Upper lobe of left lung (tissue), 6 donors: ENCODE measurements around the gene PLCL2. TPM values are rescaled to one million over a fixed set of nuclear protein-coding genes. Genes with fewer than 3 reads are reported as not detected.
A peak's percentile ranks its signal among the peaks of the same experiment; 100 is the strongest.

ENCODE experiments used
- ATAC-seq, 2 donors: fragments of 200-7000 bp; cut with Tn5 transposase; one replicate each; pipeline ENCODE4 v1.9.1; 2022; ENCODE audit warnings: mild to moderate bottlenecking in 2 of 2, moderate library complexity in 2 of 2; ENCODE audit not compliant: low FRiP score in 2 of 2
- DNase-seq, 2 donors: peaks; one replicate each; pipeline ENCODE4 v3.0.0-alpha.2; 2019 to 2020
- H3K27ac ChIP-seq, 4 donors: fragments of 200-600 bp; sonication (generic); one replicate each; pipeline ENCODE4 v1.5.1; 2016 to 2019
- H3K27me3 ChIP-seq, 4 donors: fragments of 200-600 bp; sonication (generic); one replicate each; pipeline ENCODE4 v1.5.1; 2017 to 2019
- H3K36me3 ChIP-seq, 4 donors: fragments of 200-600 bp; sonication (generic); one replicate each; pipeline ENCODE4 v1.5.1; 2016 to 2019
- H3K4me1 ChIP-seq, 4 donors: fragments of 200-600 bp; sonication (generic); one replicate each; pipeline ENCODE4 v1.5.1; 2018 to 2019
- H3K4me3 ChIP-seq, 4 donors: fragments of 200-600 bp; sonication (generic); one replicate each; pipeline ENCODE4 v1.5.1; 2017 to 2019; ENCODE audit warnings: mild to moderate bottlenecking in 2 of 4, moderate library complexity in 1 of 4
- H3K9me3 ChIP-seq, 4 donors: fragments of 200-600 bp; sonication (generic); one replicate each; pipeline ENCODE4 v1.5.1; 2018 to 2019
- CTCF ChIP-seq, 6 experiments: fragments of 450-650 bp in 4 of 6; fragments of 200-600 bp in 2 of 6; sonication (generic) in 2 of 6; IDR thresholded peaks; one replicate each; pipeline ENCODE4 v1.5.1; 2016 to 2019; ENCODE audit warnings: antibody characterized with exemption in 6 of 6
- EP300 ChIP-seq, 4 donors: sonication (generic); formaldehyde crosslinking; IDR thresholded peaks; one replicate each; pipeline ENCODE4 v1.5.1; 2017; ENCODE audit warnings: antibody characterized with exemption in 4 of 4, control low read depth in 2 of 4
- POLR2A ChIP-seq, 4 donors: fragments of 450-650 bp; IDR thresholded peaks; one replicate each; pipeline ENCODE4 v1.5.1; 2016 to 2017; ENCODE audit warnings: antibody characterized with exemption in 4 of 4, mild to moderate bottlenecking in 2 of 4
- POLR2AphosphoS5 ChIP-seq, 2 donors: sonication (generic); formaldehyde crosslinking; IDR thresholded peaks; one replicate each; pipeline ENCODE4 v1.5.1; 2017; ENCODE audit warnings: antibody characterized with exemption in 2 of 2
- WGBS, 2 donors: methylation state at CpG; one replicate each; pipeline ENCODE4 v1.1.5; 2017 to 2018; 5-methylcytosine and 5-hydroxymethylcytosine counted together
- total RNA-seq, 6 donors: library from RNA; depleted of rRNA in 4 of 6; stranded (reverse); fragments of >200 nt in 4 of 6; gene quantifications; one replicate each; pipeline versions ENCODE4 v1.1.0 to v1.2.1, GENCODE V29; 2016 to 2021
- donor health status: DM: no; HTN: no; CAD: no; lungs with moderate emphysema.
- donor health status: DM: no; HTN: yes; CAD: no; lungs with severe emphysema.

PLCL2 gene
- total RNA-seq, 6 donors from 2014 or later = 6.5 to 15.8 (median 10.7) TPM

- Histone ChIP-seq H3K4me1 (peaks cover 0 to 4% (median 0%) of the 10 kb centered on the region in 4 donors), H3K27ac (no peak overlapping the region), H3K36me3 (no peaks in the 10 kb centered on the region), H3K9me3 (no peaks in the 10 kb centered on the region), H3K4me3 (no peak overlapping the region), H3K27me3 (no peaks in the 10 kb centered on the region)
- DNase-seq (no peak), ATAC-seq (no peak)
- 68 to 85% methylated on average over 1 of the region's 1 CpG for WGBS, 2 donors
- TF ChIP-seq EP300 (IDR thresholded peaks at IDR 0.05) (no peak), CTCF (IDR thresholded peaks at IDR 0.05) (no peak), POLR2AphosphoS5 (IDR thresholded peaks at IDR 0.05) (no peak), POLR2A (IDR thresholded peaks at IDR 0.05) (no peak)
Measured at GRCh38 chr3:16899919-16900318, 15.2 kb downstream of the PLCL2 start.

GRCh38 chr3:16900779-16901440 is 16.2 kb downstream of the PLCL2 start:
- Histone ChIP-seq H3K4me1 (peaks cover 0 to 4% (median 0%) of the 10 kb centered on the region in 4 donors), H3K27ac (no peak overlapping the region)
- WGBS, 2 donors = 73 to 75% methylated on average over 4 of the region's 4 CpGs

GRCh38 chr3:16904423-16905417 is 20.0 kb downstream of the PLCL2 start:
- 89 to 90% methylated on average over 4 of the region's 4 CpGs for WGBS, 2 donors
- H3K36me3 ChIP-seq = no peaks in the 10 kb centered on the region
- DNase-seq (no peak), ATAC-seq (no peak)
- TF ChIP-seq EP300 (IDR thresholded peaks at IDR 0.05) (no peak), POLR2AphosphoS5 (IDR thresholded peaks at IDR 0.05) (no peak), POLR2A (IDR thresholded peaks at IDR 0.05) (no peak), CTCF (IDR thresholded peaks at IDR 0.05) (no peak)
- no peaks in the 10 kb centered on the region for H3K9me3 ChIP-seq
- no peak overlapping the region for H3K27ac ChIP-seq
- no peaks in the 10 kb centered on the region for H3K27me3 ChIP-seq
- H3K4me1 ChIP-seq = peaks cover 9 to 28% (median 13%) of the 10 kb centered on the region in 4 donors
- H3K4me3 ChIP-seq = no peak overlapping the region

More at GRCh38 chr3:16900779-16901440, 16.2 kb downstream of the PLCL2 start:
- DNase-seq (no peak), ATAC-seq (peak in 1 of 2 donors; percentile 43)
- H3K36me3 ChIP-seq = no peaks in the 10 kb centered on the region
- TF ChIP-seq EP300 (IDR thresholded peaks at IDR 0.05) (no peak), POLR2A (IDR thresholded peaks at IDR 0.05) (no peak), POLR2AphosphoS5 (IDR thresholded peaks at IDR 0.05) (no peak), CTCF (IDR thresholded peaks at IDR 0.05) (no peak)
- H3K27me3 ChIP-seq = no peaks in the 10 kb centered on the region
- no peaks in the 10 kb centered on the region for H3K9me3 ChIP-seq
- H3K4me3 ChIP-seq = no peak overlapping the region

GRCh38 chr3:16905704-16906103 is 20.9 kb downstream of the PLCL2 start:
- DNase-seq = no peak
- H3K27ac ChIP-seq = no peak overlapping the region

More at GRCh38 chr3:16905704-16906103, 20.9 kb downstream of the PLCL2 start:
- Histone ChIP-seq H3K9me3 (no peaks in the 10 kb centered on the region), H3K36me3 (no peaks in the 10 kb centered on the region), H3K4me1 (peaks cover 9 to 33% (median 13%) of the 10 kb centered on the region in 4 donors), H3K27me3 (no peaks in the 10 kb centered on the region), H3K4me3 (no peak overlapping the region)
- WGBS, 2 donors = 91 to 100% methylated on average over 1 of the region's 1 CpG
- no peak for ATAC-seq
- no peak for TF ChIP-seq CTCF (IDR thresholded peaks at IDR 0.05)
- no peak for TF ChIP-seq POLR2A (IDR thresholded peaks at IDR 0.05)
- TF ChIP-seq POLR2AphosphoS5 (IDR thresholded peaks at IDR 0.05) = no peak
- TF ChIP-seq EP300 (IDR thresholded peaks at IDR 0.05) = no peak
